ENCODE results near the gene SCAP. TPM values are rescaled to one million over a fixed set of nuclear protein-coding genes. Genes with fewer than 3 reads are reported as not detected.
"Not testable (repeated sequence)": the region's sequence is repeated elsewhere in the genome, so short reads cannot be mapped to it uniquely, and the experiment has no call there.

The SCAP gene
- total RNA-seq, 1 experiment from 2014 or later: 51.0 TPM

DNA sequence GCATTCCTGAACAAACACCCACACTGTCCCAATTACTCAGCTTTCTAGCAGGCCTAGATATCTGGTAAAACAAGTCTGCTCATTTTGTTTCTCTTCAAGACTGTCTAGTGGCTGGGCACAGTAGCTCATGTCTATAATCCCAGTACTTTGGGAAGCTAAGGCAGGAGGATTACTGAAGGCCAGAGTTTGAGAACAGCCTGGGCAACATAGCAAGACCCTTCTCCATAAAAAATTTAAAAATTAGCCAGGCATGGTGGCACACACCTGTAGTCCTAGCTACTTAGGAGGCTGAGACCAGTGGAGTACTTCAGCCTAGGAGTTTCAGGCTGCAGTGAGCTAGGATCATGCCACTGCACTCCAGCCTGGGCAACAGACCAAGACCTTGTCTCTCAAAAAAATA, 101.2 kb downstream of the SCAP start:
- no peaks in the 10 kb centered on the region for H3K36me3 ChIP-seq
- no peak for DNase-seq
- H3K27me3 ChIP-seq: no peaks in the 10 kb centered on the region
- H3K4me3 ChIP-seq: no peak overlapping the region
- H3K9me3 ChIP-seq: no peaks in the 10 kb centered on the region

DNA sequence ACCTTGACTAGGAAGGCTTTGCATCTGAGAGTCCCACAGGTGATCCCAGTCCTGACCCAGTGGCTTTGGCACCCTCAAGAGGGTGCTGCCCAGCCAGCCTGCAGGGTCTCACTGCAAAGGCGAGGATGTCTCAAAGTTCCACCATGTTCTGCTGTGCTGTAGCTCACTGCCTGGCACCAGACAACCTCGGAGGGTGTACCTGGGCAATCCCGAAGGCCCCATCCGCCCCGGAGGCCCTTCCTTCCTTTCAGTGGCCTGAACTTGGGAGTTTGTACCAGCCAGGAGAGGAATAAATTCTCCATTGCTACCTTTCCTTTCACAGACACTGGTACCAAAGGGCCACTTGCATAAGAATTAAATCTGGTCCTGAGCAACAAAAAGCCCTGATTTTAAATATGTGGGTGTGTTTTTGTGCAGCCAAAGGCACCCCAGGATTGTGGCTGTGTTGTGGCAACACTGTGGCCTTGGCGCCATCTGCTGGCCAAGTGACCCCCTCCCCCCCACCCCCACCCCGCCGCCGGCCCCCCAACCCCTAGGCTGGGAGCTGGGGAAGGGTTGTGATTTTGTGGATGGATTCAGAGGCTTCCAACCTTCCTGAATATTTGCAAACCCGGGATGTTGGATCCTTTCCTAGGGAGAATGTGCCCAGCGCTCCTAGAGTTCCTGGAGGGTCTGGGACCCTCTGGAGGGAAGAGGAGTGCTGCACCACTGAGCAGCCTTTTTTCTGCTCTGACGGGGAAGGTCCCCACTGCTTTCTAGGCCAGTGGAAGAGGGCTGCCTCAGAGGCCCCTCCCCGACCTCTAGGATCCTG, 104.6 kb downstream of the SCAP start:
- H3K4me3 ChIP-seq: no peak overlapping the region
- no peaks in the 10 kb centered on the region for H3K27me3 ChIP-seq
- no peaks in the 10 kb centered on the region for H3K9me3 ChIP-seq
- H3K36me3 ChIP-seq: no peaks in the 10 kb centered on the region
- DNase-seq: no peak

- H3K27me3 ChIP-seq: not testable (repeated sequence)
These were observed 105.7 kb downstream of the SCAP start for GRCh38 chr3:47370020-47370419.

DNA sequence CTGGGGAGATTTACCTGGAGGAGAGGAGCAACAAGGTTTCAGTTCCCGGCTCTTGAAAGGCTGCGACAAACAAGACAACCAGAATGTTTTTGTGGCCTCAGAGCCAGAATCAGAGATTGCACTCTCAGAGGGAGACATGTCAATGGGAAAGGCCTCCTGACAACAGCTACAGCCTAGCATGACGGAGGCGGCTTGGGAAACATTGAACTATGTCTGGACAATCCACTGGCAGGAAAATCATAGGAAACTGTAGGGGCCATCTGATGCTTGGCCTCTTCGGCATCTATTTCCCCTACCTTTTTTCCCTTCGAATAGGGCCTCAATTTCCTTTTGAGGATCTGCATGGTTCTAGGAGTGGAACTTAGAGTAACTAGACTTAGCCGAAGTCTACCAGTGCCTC, 108.1 kb downstream of the SCAP start:
- Histone ChIP-seq H3K9me3 (no peaks in the 10 kb centered on the region), H3K27me3 (no peaks in the 10 kb centered on the region), H3K4me3 (no peak overlapping the region), H3K36me3 (no peaks in the 10 kb centered on the region)
- no peak for DNase-seq

More at GRCh38 chr3:47370020-47370419, 105.7 kb downstream of the SCAP start:
- H3K36me3 ChIP-seq, H3K9me3 ChIP-seq, H3K4me3 ChIP-seq, DNase-seq: not testable (repeated sequence)

DNA sequence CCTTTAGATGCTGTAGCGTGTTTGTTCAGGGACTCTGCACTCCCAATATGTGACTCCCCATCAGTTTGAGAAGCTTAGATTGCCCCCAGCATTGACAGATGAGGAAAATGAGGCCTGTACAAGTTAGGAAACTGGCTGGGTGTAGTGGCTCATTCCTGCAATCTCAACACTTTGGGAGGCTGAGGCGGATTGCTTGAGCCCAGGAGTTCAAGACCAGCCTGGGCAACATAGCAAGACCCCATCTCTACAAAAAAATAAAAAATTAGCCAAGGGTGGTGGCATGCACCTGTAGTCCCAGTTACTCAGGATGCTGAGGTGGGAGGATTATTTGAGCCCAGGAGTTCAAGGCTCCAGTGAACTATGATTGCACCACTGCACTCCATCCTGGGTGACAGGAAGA, 108.9 kb downstream of the SCAP start:
- no peaks in the 10 kb centered on the region for H3K36me3 ChIP-seq
- DNase-seq: no peak
- no peaks in the 10 kb centered on the region for H3K27me3 ChIP-seq
- H3K9me3 ChIP-seq: no peaks in the 10 kb centered on the region
- H3K4me3 ChIP-seq: no peak overlapping the region

- Histone ChIP-seq H3K36me3 (no peaks in the 10 kb centered on the region), H3K27me3 (no peaks in the 10 kb centered on the region), H3K9me3 (no peaks in the 10 kb centered on the region), H3K4me3 (no peak overlapping the region)
- peak; percentile 70 for DNase-seq
These were observed 110.3 kb downstream of the SCAP start for GRCh38 chr3:47365213-47366153.

Other genes starting within 250 kb of the SCAP start
- 0.53 and 0.74 TPM in 2 replicates for gene KIF9, start 193.1 kb downstream of the SCAP start, total RNA-seq (2014; rRNA removed; shearing (Covaris generic); ENCODE audit: low replicate concordance)
- gene KLHL18, start 193.0 kb downstream of the SCAP start, total RNA-seq (2014; rRNA removed; shearing (Covaris generic); ENCODE audit: low replicate concordance): 21.0 and 30.4 TPM in 2 replicates
- gene PTPN23, start 94.9 kb downstream of the SCAP start, total RNA-seq (2014; rRNA removed; shearing (Covaris generic); ENCODE audit: low replicate concordance): 3.8 and 5.4 TPM in 2 replicates
- gene ELP6, start 37.8 kb upstream of the SCAP start, total RNA-seq (2014; rRNA removed; shearing (Covaris generic); ENCODE audit: low replicate concordance): 20.6 and 33.2 TPM in 2 replicates
- 0.96 and 1.8 TPM in 2 replicates for gene CSPG5, start 102.9 kb upstream of the SCAP start, total RNA-seq (2014; rRNA removed; shearing (Covaris generic); ENCODE audit: low replicate concordance)